Measurements from ENCODE around the gene NDUFAF8. TPM values are rescaled to one million over a fixed set of nuclear protein-coding genes. Genes with fewer than 3 reads are reported as not detected.

NDUFAF8 gene
- total RNA-seq, 2 experiments from 2014 or later: 129 to 165 TPM

GRCh38 chr17:81206657-81207056, 32.5 kb upstream of the NDUFAF8 start:
- H3K4me1 ChIP-seq (ENCODE audit: insufficient read depth, low read length, poor library complexity, severe bottlenecking): peaks cover 12% of the 10 kb centered on the region
- no peak for TF ChIP-seq CTCF (conservative IDR thresholded peaks at IDR 0.05; ENCODE audit: low read length)
- no peak for TF ChIP-seq EZH2phosphoT487 (IDR thresholded peaks at IDR 0.05; ENCODE audit: borderline replicate concordance, low read depth, low read length)
- no peak for DNase-seq (ENCODE audit: low spot score)
- peak overlapping the region; percentile 56 for H3K27ac ChIP-seq (ENCODE audit: low read depth, low read length, poor library complexity, severe bottlenecking)
- no peaks in the 10 kb centered on the region for H4K20me1 ChIP-seq (ENCODE audit: insufficient read depth, low read length)
- H3K4me3 ChIP-seq (ENCODE audit: low read depth, low read length, poor library complexity, severe bottlenecking): no peak overlapping the region
- H3K79me2 ChIP-seq (ENCODE audit: insufficient read depth, low read depth, low read length): no peaks in the 10 kb centered on the region
- no peaks in the 10 kb centered on the region for H3K9me2 ChIP-seq (ENCODE audit: insufficient read depth, low read length)
- H3K9me3 ChIP-seq (ENCODE audit: low read length): no peaks in the 10 kb centered on the region
- H3K36me3 ChIP-seq (ENCODE audit: insufficient read depth, low read length): peaks cover 32% of the 10 kb centered on the region
- CTCF ChIA-PET (ENCODE audit: unreplicated experiment): interaction anchor here (1.2 kb wide), 1 partner anchor 11 kb away, joined by 3 read pairs; no protein-coding TSS in a partner anchor
- H3K4me2 ChIP-seq (ENCODE audit: low read length): no peak overlapping the region
- POLR2A ChIA-PET: no interaction called here
- no TSS peak for BruUV-seq (replicated peaks)
- intact Hi-C loops (cut with micrococcal nuclease; ENCODE audit: unreplicated experiment): loop anchor here (1.0 kb wide), 3 partner anchors 17 to 45 kb away; partner anchors contain the start of genes NDUFAF8 and TEPSIN
- no peak overlapping the region for H2AFZ ChIP-seq (ENCODE audit: low read length)

GRCh38 chr17:81207610-81208581, 31.2 kb upstream of the NDUFAF8 start:
- peaks cover 32% of the 10 kb centered on the region for H3K36me3 ChIP-seq (ENCODE audit: insufficient read depth, low read length)
- 0 out of 2 replicates have a peak overlapping the region, but pooled peaks have one; percentile 1 for H3K4me2 ChIP-seq (ENCODE audit: low read length)
- ChIA-PET CTCF (ENCODE audit: unreplicated experiment) (interaction anchor here (0.8 to 1.2 kb wide), 2 partner anchors 12 to 160 kb away, joined by 3 read pairs; no protein-coding TSS in a partner anchor), POLR2A (no interaction called here)
- no peak overlapping the region for H3K4me3 ChIP-seq (ENCODE audit: low read depth, low read length, poor library complexity, severe bottlenecking)
- intact Hi-C loops (cut with micrococcal nuclease; ENCODE audit: unreplicated experiment): loop anchor here (1.0 kb wide), 3 partner anchors 15 to 43 kb away; partner anchors contain the start of genes NDUFAF8 and TEPSIN
- no peak overlapping the region for H2AFZ ChIP-seq (ENCODE audit: low read length)
- H4K20me1 ChIP-seq (ENCODE audit: insufficient read depth, low read length): no peaks in the 10 kb centered on the region
- BruUV-seq (replicated peaks): no TSS peak
- DNase-seq (ENCODE audit: low spot score): peak; percentile 94
- H3K79me2 ChIP-seq (ENCODE audit: insufficient read depth, low read depth, low read length): no peaks in the 10 kb centered on the region
- H3K9me3 ChIP-seq (ENCODE audit: low read length): no peaks in the 10 kb centered on the region
- H3K4me1 ChIP-seq (ENCODE audit: insufficient read depth, low read length, poor library complexity, severe bottlenecking): peaks cover 12% of the 10 kb centered on the region
- H3K27ac ChIP-seq (ENCODE audit: low read depth, low read length, poor library complexity, severe bottlenecking): peak overlapping the region; percentile 56
- TF ChIP-seq EZH2phosphoT487 (IDR thresholded peaks at IDR 0.05; ENCODE audit: borderline replicate concordance, low read depth, low read length) (no peak), CTCF (conservative IDR thresholded peaks at IDR 0.05; ENCODE audit: low read length) (no peak)
- no peaks in the 10 kb centered on the region for H3K9me2 ChIP-seq (ENCODE audit: insufficient read depth, low read length)
